Vagina (tissue), 2 donors: Measurements from ENCODE around the gene CTNNA3.

ENCODE experiments used
- POLR2A ChIP-seq, 2 donors: fragments of 450-650 bp; IDR thresholded peaks; one replicate each; pipeline ENCODE4 v1.6.1; 2017; ENCODE audit warnings: antibody characterized with exemption in 2 of 2, mild to moderate bottlenecking in 2 of 2, moderate library complexity in 2 of 2
- POLR2AphosphoS5 ChIP-seq, 2 donors: sonication (generic); formaldehyde crosslinking; IDR thresholded peaks; one replicate each; pipeline ENCODE4 v1.9.0; 2017; ENCODE audit warnings: antibody characterized with exemption in 2 of 2, mild to moderate bottlenecking in 2 of 2, low read depth in 1 of 2; ENCODE audit not compliant: insufficient read depth in 1 of 2
- TF ChIP-seq, protein P1 (sequence below), 3 experiments: fragments of 450-650 bp in 2 of 3; fragments of 200-600 bp in 1 of 3; sonication (generic) in 1 of 3; IDR thresholded peaks; one replicate each; pipeline ENCODE4 v1.5.1; 2017 to 2019; ENCODE audit warnings: antibody characterized with exemption in 3 of 3, mild to moderate bottlenecking in 2 of 3, moderate library complexity in 2 of 3

DNA sequence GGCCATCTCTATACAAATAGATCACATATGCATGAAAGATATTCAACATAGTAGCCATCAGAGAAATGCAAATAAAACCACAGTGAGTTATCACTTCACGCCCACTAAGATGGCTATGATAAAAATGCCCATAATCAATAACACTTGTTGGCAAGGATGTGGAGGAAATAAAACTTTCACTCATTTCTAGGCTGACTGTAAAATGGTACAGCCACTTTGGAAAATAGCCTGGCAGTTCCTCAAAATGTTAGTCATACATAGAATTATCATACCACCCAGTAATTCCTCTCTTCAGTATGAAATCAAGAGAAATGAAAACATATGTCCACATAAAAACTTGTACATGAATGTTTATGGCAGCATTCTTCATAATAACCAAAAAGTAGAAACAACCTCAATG lies 445.3 kb downstream of the CTNNA3 start:
- TF ChIP-seq POLR2AphosphoS5 (IDR thresholded peaks at IDR 0.05; ENCODE audit: insufficient read depth in 1 of 2, low read depth in 1 of 2), result no peak
- TF ChIP-seq, protein P1, sequence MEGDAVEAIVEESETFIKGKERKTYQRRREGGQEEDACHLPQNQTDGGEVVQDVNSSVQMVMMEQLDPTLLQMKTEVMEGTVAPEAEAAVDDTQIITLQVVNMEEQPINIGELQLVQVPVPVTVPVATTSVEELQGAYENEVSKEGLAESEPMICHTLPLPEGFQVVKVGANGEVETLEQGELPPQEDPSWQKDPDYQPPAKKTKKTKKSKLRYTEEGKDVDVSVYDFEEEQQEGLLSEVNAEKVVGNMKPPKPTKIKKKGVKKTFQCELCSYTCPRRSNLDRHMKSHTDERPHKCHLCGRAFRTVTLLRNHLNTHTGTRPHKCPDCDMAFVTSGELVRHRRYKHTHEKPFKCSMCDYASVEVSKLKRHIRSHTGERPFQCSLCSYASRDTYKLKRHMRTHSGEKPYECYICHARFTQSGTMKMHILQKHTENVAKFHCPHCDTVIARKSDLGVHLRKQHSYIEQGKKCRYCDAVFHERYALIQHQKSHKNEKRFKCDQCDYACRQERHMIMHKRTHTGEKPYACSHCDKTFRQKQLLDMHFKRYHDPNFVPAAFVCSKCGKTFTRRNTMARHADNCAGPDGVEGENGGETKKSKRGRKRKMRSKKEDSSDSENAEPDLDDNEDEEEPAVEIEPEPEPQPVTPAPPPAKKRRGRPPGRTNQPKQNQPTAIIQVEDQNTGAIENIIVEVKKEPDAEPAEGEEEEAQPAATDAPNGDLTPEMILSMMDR (IDR thresholded peaks at IDR 0.05), result no peak
- no peak for TF ChIP-seq POLR2A (IDR thresholded peaks at IDR 0.05)
